HG02798 (cell line): ENCODE measurements around the gene MAPKBP1.

Experiments
- ATAC-seq: cut with Tn5 transposase; IDR thresholded peaks from one replicate; pipeline ENCODE4 v1.9.1; 2021; ENCODE audit warnings: mild to moderate bottlenecking; ENCODE audit not compliant: unreplicated experiment, poor library complexity

MAPKBP1 gene

GRCh38 chr15:41805711-41806110, 31.4 kb downstream of the MAPKBP1 start:
- ATAC-seq = no peak

GRCh38 chr15:41806291-41807181, 32.3 kb downstream of the MAPKBP1 start:
- ATAC-seq = no peak

- no peak for ATAC-seq
Observed at GRCh38 chr15:41809121-41809520, 34.8 kb downstream of the MAPKBP1 start.

GRCh38 chr15:41809526-41810220, 35.4 kb downstream of the MAPKBP1 start:
- ATAC-seq = no peak

GRCh38 chr15:41810651-41811431, 36.6 kb downstream of the MAPKBP1 start:
- ATAC-seq = no peak

DNA sequence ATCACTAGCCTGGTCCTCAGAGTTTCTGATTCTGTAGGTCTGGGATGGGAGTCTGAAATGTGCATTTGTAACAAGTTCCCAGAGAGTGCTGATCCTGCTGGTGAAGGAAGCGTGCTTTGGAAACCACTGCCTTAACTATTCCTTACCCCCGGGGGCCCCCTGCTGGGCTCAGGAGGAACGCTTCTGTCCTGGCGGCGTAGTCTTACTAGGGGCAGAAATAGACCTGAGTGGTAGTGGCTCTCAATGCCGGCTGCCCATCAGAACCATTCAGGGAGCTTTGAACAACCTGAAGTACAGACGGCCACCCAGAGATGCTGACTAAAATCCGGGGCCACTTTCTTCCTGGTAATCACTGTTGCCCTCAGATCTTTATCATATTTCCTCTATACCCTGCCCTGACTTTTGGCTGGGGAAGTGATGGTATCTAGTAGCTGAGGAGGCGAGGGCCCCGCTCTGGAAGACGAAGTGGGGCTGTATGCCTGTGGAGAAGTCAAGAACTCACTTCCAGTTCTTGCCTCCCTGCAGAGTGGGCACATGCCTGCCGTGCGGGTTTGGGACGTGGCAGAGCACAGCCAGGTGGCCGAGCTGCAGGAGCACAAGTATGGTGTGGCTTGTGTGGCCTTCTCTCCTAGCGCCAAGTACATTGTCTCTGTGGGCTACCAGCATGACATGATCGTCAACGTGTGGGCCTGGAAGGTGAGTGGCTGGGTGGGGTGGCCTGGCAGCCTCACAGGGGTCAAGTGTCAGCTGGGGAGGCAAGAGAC, 37.3 kb downstream of the MAPKBP1 start:
- ATAC-seq = peak; percentile 56

- no peak for ATAC-seq
Observed at GRCh38 chr15:41812820-41813375, 38.6 kb downstream of the MAPKBP1 start.

GRCh38 chr15:41813426-41813825, 39.1 kb downstream of the MAPKBP1 start:
- no peak for ATAC-seq

GRCh38 chr15:41814534-41814933, 40.2 kb downstream of the MAPKBP1 start:
- no peak for ATAC-seq

DNA sequence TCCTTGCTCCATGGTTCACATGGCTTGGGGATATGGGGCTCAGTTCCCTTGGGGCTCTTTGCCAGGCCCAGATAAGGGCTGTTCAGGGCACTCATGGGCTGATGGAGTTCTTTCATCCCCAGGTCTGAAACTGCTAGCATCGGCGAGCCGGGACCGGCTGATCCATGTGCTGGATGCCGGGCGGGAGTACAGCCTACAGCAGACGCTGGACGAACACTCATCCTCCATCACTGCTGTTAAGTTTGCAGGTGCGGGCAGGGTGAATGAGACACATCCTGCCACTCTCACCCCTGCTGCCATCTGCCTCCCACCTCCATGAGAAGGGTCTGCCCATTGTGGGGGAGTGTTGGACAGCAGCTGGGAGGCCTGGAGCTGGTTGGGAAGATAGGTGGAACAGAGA, 42.5 kb downstream of the MAPKBP1 start:
- ATAC-seq = no peak

DNA sequence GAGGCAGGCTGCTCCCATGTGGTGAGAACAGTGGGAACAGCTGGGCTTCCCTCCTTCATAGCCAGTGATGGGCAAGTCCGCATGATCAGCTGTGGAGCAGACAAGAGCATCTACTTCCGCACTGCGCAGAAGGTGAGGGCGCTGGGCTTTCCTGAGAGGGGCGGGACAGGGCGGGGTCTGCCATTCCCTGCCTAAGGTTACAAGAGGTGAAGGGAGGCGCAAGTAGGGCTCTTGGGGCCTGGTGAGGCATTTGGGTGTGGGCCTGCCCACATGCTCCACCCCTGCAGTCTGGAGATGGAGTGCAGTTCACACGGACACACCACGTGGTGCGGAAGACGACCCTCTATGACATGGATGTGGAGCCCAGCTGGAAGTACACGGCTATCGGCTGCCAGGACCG, 43.0 kb downstream of the MAPKBP1 start:
- ATAC-seq = no peak

DNA sequence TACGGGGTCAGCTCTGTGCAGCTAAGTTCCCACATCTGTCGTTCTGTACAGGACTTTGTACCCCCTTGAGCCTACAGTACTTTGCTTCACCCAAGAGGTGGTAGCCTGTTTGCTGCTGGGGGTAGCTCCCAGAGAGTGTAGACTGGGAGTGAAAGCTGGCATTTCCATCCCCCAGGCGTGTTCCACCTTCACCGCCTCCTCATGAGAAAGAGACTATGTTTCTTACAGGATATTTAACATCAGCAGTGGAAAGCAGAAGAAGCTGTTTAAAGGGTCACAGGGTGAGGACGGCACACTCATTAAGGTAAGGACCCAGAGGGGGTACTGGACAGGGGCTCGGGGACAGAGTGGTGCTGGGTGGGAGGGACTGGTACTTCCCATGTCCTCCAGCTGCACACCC, 43.5 kb downstream of the MAPKBP1 start:
- no peak for ATAC-seq

GRCh38 chr15:41819455-41820050, 45.3 kb downstream of the MAPKBP1 start:
- ATAC-seq = no peak

DNA sequence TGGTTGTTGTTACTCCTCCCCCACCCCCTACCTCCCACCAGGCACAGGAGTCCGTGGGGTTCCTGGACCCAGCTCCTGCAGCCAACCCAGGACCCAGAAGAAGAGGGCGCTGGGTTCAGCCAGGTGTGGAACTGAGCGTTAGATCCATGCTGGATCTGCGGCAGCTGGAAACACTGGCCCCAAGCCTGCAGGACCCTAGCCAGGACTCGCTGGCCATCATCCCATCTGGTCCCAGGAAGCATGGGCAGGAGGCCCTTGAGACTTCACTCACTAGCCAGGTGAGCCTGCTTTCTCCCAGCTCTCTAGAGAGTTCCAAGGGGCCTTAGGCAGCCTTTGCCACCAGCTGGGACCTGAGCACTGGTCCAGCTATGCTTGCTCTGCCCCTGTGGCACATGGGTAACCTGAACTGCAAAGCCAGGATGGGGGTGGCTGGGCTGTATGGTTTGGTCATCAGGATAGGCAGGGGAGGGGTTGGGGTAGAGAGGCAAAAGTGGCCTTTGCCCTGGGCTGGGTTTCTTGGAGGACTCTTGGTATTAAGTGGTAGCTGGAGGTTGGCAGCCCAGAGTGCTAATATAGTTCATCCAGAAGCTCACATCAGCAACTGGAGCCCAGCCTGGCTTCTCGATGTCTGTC, 46.6 kb downstream of the MAPKBP1 start:
- no peak for ATAC-seq

GRCh38 chr15:41821831-41822230, 47.5 kb downstream of the MAPKBP1 start:
- ATAC-seq = no peak

GRCh38 chr15:41822471-41822870, 48.2 kb downstream of the MAPKBP1 start:
- no peak for ATAC-seq

GRCh38 chr15:41822957-41823356, 48.7 kb downstream of the MAPKBP1 start:
- no peak for ATAC-seq

GRCh38 chr15:41823502-41823901, 49.2 kb downstream of the MAPKBP1 start:
- no peak for ATAC-seq
